WTC11 (cell line): ENCODE data around the gene CYP46A1. TPM values are rescaled to one million over a fixed set of nuclear protein-coding genes. Genes with fewer than 3 reads are reported as not detected.

ENCODE experiments used
- ATAC-seq: fragments of 200-7000 bp; cut with Tn5 transposase; 2 replicates; pipeline ENCODE4 v1.10.0; 2021; ENCODE audit warnings: mild to moderate bottlenecking, moderate library complexity
- CTCF ChIA-PET: fragments of 300-600 bp; sonication (Branson Sonifier 250); formaldehyde crosslinking; loops from one replicate; lab custom pipeline; 2021; ENCODE audit warnings: antibody characterized with exemption; lab: Charles Lee
- POLR2A ChIA-PET: fragments of 350-600 bp; sonication (Branson Sonifier 250); formaldehyde crosslinking; loops from one replicate; lab custom pipeline; 2021; ENCODE audit warnings: antibody characterized with exemption; lab: Charles Lee
- DNase-seq: peaks from one replicate; pipeline ENCODE4 v3.0.0; 2021; ENCODE audit warnings: low spot score
- H3K27ac Mint-ChIP-seq: 2 replicates; pipeline ENCODE4 v1.8.0; 2021; ENCODE audit warnings: mixed read lengths
- H3K27me3 Mint-ChIP-seq: 2 replicates; pipeline ENCODE4 v1.8.0; 2021; ENCODE audit warnings: low read depth, mild to moderate bottlenecking, moderate library complexity, mixed read lengths
- H3K36me3 Mint-ChIP-seq: 2 replicates; pipeline ENCODE4 v1.8.0; 2021; ENCODE audit warnings: mixed read lengths
- H3K4me1 Mint-ChIP-seq: 2 replicates; pipeline ENCODE4 v1.8.0; 2022; ENCODE audit warnings: mixed read lengths
- H3K4me3 Mint-ChIP-seq: 2 replicates; pipeline ENCODE4 v1.8.0; 2021; ENCODE audit warnings: mild to moderate bottlenecking, moderate library complexity, mixed read lengths
- H3K9me3 Mint-ChIP-seq: 2 replicates; pipeline ENCODE4 v1.8.0; 2021; ENCODE audit warnings: mixed read lengths
- GRHL2 ChIP-seq: fragments of 250-450 bp; sonication (Bioruptor Pico); IDR thresholded peaks from 2 replicates; pipeline ENCODE4 v1.8.0; 2022; ENCODE audit warnings: mild to moderate bottlenecking, moderate library complexity; ENCODE audit not compliant: insufficient replicate concordance, severe bottlenecking
- NR1H2 ChIP-seq: sonication (generic); formaldehyde crosslinking; IDR thresholded peaks from 2 replicates; pipeline ENCODE4 v1.9.0; 2021; ENCODE audit warnings: mild to moderate bottlenecking, moderate library complexity, missing genetic modification reagents
- RELA ChIP-seq: sonication (generic); formaldehyde crosslinking; IDR thresholded peaks from 2 replicates; pipeline ENCODE4 v1.8.1; 2022; ENCODE audit warnings: missing genetic modification reagents, mild to moderate bottlenecking, borderline replicate concordance
- RORB ChIP-seq: fragments of 250-450 bp; sonication (Bioruptor Pico); IDR thresholded peaks from 2 replicates; pipeline ENCODE4 v1.9.0; 2021; ENCODE audit warnings: mild to moderate bottlenecking
- SMAD3 ChIP-seq: sonication (generic); formaldehyde crosslinking; IDR thresholded peaks from 2 replicates; pipeline ENCODE4 v1.8.0; 2022; ENCODE audit warnings: missing genetic modification reagents, mild to moderate bottlenecking, borderline replicate concordance
- SMAD4 ChIP-seq: sonication (generic); formaldehyde crosslinking; IDR thresholded peaks from 2 replicates; pipeline ENCODE4 v1.8.0; 2022; ENCODE audit warnings: mild to moderate bottlenecking, missing genetic modification reagents
- TEAD1 ChIP-seq: sonication (generic); formaldehyde crosslinking; IDR thresholded peaks from 2 replicates; pipeline ENCODE4 v1.8.0; 2022; ENCODE audit warnings: mild to moderate bottlenecking, missing genetic modification reagents
- TEAD4 ChIP-seq: sonication (generic); formaldehyde crosslinking; IDR thresholded peaks from 2 replicates; pipeline ENCODE4 v1.8.0; 2022; ENCODE audit warnings: mild to moderate bottlenecking, missing genetic modification reagents
- ZNF138 ChIP-seq: sonication (generic); formaldehyde crosslinking; conservative IDR thresholded peaks from 2 replicates; pipeline ENCODE4 v1.8.1; 2022; ENCODE audit warnings: mild to moderate bottlenecking, moderate library complexity, missing genetic modification reagents
- ZNF396 ChIP-seq: fragments of 250-450 bp; sonication (Bioruptor Pico); IDR thresholded peaks from 2 replicates; pipeline ENCODE4 v1.8.0; 2021; ENCODE audit warnings: mild to moderate bottlenecking, moderate library complexity, borderline replicate concordance
- total RNA-seq: library from RNA; stranded (reverse); gene quantifications from 3 replicates; pipeline ENCODE4 v1.2.3, GENCODE V29; 2021
- TF ChIP-seq, protein P1 (sequence below): fragments of 250-450 bp; sonication (Bioruptor Pico); IDR thresholded peaks from 2 replicates; pipeline ENCODE4 v1.9.0; 2021; ENCODE audit warnings: mild to moderate bottlenecking, borderline replicate concordance
- TF ChIP-seq, protein P2 (sequence below): sonication (generic); formaldehyde crosslinking; IDR thresholded peaks from 2 replicates; pipeline ENCODE4 v1.8.0; 2023; ENCODE audit warnings: missing genetic modification reagents, mild to moderate bottlenecking, borderline replicate concordance
- TF ChIP-seq, protein P3 (sequence below): sonication (generic); formaldehyde crosslinking; IDR thresholded peaks from 2 replicates; pipeline ENCODE4 v1.8.0; 2022; ENCODE audit warnings: mild to moderate bottlenecking, missing genetic modification reagents

Gene CYP46A1
- total RNA-seq, 1 experiment from 2014 or later = 0.77 TPM

DNA sequence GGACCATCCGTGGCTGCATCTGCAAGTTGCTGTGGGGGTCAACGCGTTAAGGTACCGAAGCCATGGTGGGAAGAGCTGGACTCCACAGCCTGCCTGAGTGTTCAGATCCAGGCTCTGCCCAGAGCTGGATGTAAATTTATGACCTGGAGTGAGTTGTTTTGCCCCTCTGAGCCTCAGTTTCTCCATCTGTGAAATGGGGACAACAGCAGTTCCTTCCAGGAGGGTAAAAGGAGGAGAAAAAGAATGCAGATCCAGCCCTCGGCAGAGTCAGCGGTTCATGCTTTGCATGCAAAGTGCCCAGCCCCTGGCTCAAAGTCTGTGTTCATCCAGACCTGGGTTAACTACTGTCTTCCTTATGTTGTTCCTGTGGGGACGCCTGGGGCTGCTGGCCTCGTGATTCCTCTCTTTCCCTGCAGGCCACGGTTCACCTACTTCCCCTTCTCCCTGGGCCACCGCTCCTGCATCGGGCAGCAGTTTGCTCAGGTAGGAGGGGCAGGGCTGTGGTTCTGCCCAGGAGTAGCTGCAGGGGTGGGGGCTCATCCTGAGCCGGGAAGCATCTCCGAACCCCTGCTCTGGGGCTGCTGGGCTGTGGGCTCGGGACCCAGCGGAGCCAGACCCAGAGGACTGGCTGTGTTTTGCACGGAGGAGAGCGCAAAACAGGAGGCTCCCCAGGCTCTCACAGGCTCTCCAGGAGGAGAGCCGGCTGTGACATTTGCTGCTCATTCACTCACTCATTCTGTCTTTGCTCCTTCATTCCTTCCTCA is 41.9 kb downstream of the CYP46A1 start:
- Mint-ChIP-seq H3K9me3 (no peaks in the 10 kb centered on the region), H3K27me3 (no peaks in the 10 kb centered on the region), H3K36me3 (no peaks in the 10 kb centered on the region), H3K27ac (no peak overlapping the region), H3K4me1 (0 out of 2 replicates have a peak, but pooled peaks cover 2% of the 10 kb centered on the region), H3K4me3 (no peak overlapping the region)
- CTCF ChIA-PET = interaction anchor here (1.3 kb wide), 1 partner anchor 38 kb away, joined by 3 read pairs; no protein-coding TSS in a partner anchor
- DNase-seq (peak; percentile 24), ATAC-seq (peak; percentile 4; the same call in 1 of the 2 replicates)
- POLR2A ChIA-PET = no interaction called here
- TF ChIP-seq, protein P1, sequence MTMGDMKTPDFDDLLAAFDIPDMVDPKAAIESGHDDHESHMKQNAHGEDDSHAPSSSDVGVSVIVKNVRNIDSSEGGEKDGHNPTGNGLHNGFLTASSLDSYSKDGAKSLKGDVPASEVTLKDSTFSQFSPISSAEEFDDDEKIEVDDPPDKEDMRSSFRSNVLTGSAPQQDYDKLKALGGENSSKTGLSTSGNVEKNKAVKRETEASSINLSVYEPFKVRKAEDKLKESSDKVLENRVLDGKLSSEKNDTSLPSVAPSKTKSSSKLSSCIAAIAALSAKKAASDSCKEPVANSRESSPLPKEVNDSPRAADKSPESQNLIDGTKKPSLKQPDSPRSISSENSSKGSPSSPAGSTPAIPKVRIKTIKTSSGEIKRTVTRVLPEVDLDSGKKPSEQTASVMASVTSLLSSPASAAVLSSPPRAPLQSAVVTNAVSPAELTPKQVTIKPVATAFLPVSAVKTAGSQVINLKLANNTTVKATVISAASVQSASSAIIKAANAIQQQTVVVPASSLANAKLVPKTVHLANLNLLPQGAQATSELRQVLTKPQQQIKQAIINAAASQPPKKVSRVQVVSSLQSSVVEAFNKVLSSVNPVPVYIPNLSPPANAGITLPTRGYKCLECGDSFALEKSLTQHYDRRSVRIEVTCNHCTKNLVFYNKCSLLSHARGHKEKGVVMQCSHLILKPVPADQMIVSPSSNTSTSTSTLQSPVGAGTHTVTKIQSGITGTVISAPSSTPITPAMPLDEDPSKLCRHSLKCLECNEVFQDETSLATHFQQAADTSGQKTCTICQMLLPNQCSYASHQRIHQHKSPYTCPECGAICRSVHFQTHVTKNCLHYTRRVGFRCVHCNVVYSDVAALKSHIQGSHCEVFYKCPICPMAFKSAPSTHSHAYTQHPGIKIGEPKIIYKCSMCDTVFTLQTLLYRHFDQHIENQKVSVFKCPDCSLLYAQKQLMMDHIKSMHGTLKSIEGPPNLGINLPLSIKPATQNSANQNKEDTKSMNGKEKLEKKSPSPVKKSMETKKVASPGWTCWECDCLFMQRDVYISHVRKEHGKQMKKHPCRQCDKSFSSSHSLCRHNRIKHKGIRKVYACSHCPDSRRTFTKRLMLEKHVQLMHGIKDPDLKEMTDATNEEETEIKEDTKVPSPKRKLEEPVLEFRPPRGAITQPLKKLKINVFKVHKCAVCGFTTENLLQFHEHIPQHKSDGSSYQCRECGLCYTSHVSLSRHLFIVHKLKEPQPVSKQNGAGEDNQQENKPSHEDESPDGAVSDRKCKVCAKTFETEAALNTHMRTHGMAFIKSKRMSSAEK (CRISPR knock-in tag) = no peak
- no peak for TF ChIP-seq GRHL2 (CRISPR knock-in tag)
- no peak for TF ChIP-seq TEAD1
- TF ChIP-seq NR1H2 (CRISPR knock-in tag) = no peak
- no peak for TF ChIP-seq ZNF138 (CRISPR knock-in tag)

DNA sequence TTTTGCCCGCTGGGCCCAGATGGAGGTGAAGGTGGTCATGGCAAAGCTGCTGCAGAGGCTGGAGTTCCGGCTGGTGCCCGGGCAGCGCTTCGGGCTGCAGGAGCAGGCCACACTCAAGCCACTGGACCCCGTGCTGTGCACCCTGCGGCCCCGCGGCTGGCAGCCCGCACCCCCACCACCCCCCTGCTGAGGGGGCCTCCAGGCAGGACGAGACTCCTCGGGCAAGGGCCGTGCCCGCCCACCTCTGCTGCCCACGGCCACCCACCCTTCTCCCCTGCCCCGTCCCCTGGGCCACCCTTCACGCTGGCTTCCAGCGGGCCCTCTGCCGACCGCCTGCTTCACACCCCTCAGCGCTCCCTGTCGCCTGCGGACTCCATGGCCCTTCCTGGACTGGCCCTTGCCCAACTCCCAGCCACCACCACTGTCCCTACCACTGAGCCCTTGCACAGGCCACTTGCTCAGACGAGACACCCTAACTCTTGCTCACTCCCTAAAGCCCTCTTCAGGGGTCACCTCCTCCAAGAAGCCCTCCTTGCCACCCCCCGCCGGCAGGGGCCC is 42.5 kb downstream of the CYP46A1 start:
- Mint-ChIP-seq H3K27me3 (no peaks in the 10 kb centered on the region), H3K9me3 (no peaks in the 10 kb centered on the region), H3K27ac (no peak overlapping the region), H3K36me3 (no peaks in the 10 kb centered on the region), H3K4me3 (no peak overlapping the region), H3K4me1 (0 out of 2 replicates have a peak, but pooled peaks cover 2% of the 10 kb centered on the region)
- CTCF ChIA-PET = interaction anchor here (1.3 kb wide), 1 partner anchor 39 kb away, joined by 3 read pairs; no protein-coding TSS in a partner anchor
- ATAC-seq (no peak), DNase-seq (no peak)
- POLR2A ChIA-PET = no interaction called here
- TF ChIP-seq RORB (CRISPR knock-in tag) (no peak), ZNF396 (no peak), SMAD3 (CRISPR knock-in tag) (no peak)
- TF ChIP-seq, protein P2, sequence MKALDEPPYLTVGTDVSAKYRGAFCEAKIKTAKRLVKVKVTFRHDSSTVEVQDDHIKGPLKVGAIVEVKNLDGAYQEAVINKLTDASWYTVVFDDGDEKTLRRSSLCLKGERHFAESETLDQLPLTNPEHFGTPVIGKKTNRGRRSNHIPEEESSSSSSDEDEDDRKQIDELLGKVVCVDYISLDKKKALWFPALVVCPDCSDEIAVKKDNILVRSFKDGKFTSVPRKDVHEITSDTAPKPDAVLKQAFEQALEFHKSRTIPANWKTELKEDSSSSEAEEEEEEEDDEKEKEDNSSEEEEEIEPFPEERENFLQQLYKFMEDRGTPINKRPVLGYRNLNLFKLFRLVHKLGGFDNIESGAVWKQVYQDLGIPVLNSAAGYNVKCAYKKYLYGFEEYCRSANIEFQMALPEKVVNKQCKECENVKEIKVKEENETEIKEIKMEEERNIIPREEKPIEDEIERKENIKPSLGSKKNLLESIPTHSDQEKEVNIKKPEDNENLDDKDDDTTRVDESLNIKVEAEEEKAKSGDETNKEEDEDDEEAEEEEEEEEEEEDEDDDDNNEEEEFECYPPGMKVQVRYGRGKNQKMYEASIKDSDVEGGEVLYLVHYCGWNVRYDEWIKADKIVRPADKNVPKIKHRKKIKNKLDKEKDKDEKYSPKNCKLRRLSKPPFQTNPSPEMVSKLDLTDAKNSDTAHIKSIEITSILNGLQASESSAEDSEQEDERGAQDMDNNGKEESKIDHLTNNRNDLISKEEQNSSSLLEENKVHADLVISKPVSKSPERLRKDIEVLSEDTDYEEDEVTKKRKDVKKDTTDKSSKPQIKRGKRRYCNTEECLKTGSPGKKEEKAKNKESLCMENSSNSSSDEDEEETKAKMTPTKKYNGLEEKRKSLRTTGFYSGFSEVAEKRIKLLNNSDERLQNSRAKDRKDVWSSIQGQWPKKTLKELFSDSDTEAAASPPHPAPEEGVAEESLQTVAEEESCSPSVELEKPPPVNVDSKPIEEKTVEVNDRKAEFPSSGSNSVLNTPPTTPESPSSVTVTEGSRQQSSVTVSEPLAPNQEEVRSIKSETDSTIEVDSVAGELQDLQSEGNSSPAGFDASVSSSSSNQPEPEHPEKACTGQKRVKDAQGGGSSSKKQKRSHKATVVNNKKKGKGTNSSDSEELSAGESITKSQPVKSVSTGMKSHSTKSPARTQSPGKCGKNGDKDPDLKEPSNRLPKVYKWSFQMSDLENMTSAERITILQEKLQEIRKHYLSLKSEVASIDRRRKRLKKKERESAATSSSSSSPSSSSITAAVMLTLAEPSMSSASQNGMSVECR (CRISPR knock-in tag) = no peak

DNA sequence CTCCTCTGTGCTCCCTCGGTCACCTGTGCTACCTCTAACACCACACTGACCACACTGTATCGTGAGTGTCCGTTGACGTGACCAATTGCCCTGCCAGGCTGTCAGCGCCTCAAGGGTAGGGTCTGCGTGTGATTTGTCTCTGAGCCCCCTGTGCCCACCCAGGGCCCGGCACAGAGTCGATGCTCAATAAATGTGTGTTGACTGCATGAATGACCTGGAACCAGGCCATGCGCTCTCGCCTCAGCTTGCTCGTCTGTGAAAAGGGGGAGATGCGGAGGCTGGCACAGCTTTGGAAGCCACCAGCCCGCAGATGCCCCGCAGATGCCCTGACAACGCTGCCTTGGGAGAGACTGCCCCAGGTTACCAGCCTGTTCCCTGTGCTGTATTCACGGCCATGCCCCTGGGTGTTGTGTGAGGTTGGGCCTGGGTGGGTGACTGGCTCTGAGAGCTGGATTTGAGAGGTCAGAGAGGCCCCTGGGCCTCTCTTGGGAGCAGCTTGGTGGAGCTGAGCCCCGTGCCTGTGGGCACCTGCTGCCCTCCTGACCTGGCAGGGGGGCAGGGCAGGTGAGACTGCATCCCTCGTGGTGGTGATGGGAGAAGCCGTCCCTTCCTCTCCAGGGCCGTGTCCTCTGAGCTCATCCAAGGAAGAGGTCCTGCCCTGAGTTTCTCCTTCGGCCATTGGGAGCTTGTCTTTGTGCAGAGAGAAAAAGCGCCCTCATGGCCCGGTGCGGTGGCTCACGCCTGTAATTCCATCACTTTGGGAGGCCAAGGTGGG is 43.2 kb downstream of the CYP46A1 start:
- POLR2A ChIA-PET = no interaction called here
- CTCF ChIA-PET = interaction anchor here (0.6 to 1.1 kb wide), 3 partner anchors 43 to 67 kb away, joined by 3 to 4 read pairs (median 3); partner anchors contain the start of gene CYP46A1
- Mint-ChIP-seq H3K27ac (no peak overlapping the region), H3K36me3 (no peaks in the 10 kb centered on the region), H3K4me1 (0 out of 2 replicates have a peak, but pooled peaks cover 2% of the 10 kb centered on the region), H3K4me3 (no peak overlapping the region), H3K9me3 (no peaks in the 10 kb centered on the region), H3K27me3 (no peaks in the 10 kb centered on the region)
- DNase-seq (no peak), ATAC-seq (no peak)
- TF ChIP-seq SMAD4 (CRISPR knock-in tag) (no peak), RELA (CRISPR knock-in tag) (no peak), TEAD4 (no peak), ZNF138 (CRISPR knock-in tag) (no peak)
- TF ChIP-seq, protein P3, sequence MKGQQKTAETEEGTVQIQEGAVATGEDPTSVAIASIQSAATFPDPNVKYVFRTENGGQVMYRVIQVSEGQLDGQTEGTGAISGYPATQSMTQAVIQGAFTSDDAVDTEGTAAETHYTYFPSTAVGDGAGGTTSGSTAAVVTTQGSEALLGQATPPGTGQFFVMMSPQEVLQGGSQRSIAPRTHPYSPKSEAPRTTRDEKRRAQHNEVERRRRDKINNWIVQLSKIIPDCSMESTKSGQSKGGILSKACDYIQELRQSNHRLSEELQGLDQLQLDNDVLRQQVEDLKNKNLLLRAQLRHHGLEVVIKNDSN = no peak
